ENCODE data around the gene TMEM217. TPM values are rescaled to one million over a fixed set of nuclear protein-coding genes. Genes with fewer than 3 reads are reported as not detected.

Gene TMEM217
- total RNA-seq, 1 donor = 3.3 TPM

DNA sequence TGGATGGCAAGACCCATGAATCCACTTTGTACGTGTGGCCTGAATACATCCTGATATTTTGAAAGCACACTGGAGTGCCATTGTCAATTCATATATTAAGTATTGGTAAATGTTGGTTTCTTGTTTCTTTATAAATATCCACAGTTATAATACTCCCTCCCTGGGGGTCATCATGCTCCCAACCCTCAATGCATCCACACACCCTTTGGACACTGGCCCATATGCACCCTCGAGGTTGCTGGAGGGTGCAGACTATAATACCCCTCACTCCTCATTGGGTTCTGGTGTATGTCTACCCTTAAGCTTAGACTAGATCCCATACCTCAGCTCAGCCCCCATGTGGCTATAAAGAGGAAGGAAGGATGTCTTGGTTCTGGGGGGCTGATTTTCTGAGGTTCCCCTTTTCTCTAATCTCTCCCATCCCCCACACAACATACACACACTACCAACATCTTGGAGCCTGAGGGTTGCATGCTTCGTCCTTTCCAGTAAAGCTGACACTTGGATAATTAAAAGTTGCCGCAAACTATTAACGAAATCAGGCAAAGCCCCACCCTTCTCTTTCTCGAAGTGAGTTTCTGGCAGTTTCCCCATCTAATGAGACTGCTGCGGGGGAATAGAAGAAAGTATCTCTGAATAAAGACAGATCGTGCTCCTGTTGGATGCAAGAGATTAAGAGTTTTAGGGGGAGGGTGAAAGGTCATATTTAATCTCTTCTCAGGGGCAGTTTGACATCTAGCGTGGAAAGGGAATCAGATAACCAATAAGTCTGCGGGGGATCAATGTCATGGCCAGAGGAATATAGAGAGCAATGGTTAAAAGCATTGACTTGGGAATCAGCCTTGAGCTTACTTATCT, 80.6 kb downstream of the TMEM217 start:
- Histone ChIP-seq H3K79me2 (ENCODE audit: insufficient read depth, low read length) (peaks cover 7% of the 10 kb centered on the region), H4K20me1 (ENCODE audit: insufficient read depth, low read length) (peaks cover 20% of the 10 kb centered on the region), H3K4me3 (ENCODE audit: insufficient read depth, low read length) (no peak overlapping the region), H3K36me3 (ENCODE audit: insufficient read depth, low read length) (peaks cover 35% of the 10 kb centered on the region), H3K27me3 (ENCODE audit: insufficient read depth, low read length) (no peaks in the 10 kb centered on the region), H3K27ac (ENCODE audit: low read depth, low read length) (no peak overlapping the region), H3K4me1 (ENCODE audit: insufficient read depth, low read length) (peaks cover 4% of the 10 kb centered on the region), H3K4me2 (ENCODE audit: insufficient read depth, low read length) (no peak overlapping the region), H3K9me3 (ENCODE audit: low read depth, low read length) (no peaks in the 10 kb centered on the region), H2AFZ (ENCODE audit: low read length) (no peak overlapping the region)
- TF ChIP-seq, protein P1, sequence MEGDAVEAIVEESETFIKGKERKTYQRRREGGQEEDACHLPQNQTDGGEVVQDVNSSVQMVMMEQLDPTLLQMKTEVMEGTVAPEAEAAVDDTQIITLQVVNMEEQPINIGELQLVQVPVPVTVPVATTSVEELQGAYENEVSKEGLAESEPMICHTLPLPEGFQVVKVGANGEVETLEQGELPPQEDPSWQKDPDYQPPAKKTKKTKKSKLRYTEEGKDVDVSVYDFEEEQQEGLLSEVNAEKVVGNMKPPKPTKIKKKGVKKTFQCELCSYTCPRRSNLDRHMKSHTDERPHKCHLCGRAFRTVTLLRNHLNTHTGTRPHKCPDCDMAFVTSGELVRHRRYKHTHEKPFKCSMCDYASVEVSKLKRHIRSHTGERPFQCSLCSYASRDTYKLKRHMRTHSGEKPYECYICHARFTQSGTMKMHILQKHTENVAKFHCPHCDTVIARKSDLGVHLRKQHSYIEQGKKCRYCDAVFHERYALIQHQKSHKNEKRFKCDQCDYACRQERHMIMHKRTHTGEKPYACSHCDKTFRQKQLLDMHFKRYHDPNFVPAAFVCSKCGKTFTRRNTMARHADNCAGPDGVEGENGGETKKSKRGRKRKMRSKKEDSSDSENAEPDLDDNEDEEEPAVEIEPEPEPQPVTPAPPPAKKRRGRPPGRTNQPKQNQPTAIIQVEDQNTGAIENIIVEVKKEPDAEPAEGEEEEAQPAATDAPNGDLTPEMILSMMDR (IDR thresholded peaks at IDR 0.05; ENCODE audit: extremely low read depth, low read depth, low read length) = no peak
- DNase-seq (ENCODE audit: insufficient read length, low spot score, missing footprints) = peak; percentile 48

DNA sequence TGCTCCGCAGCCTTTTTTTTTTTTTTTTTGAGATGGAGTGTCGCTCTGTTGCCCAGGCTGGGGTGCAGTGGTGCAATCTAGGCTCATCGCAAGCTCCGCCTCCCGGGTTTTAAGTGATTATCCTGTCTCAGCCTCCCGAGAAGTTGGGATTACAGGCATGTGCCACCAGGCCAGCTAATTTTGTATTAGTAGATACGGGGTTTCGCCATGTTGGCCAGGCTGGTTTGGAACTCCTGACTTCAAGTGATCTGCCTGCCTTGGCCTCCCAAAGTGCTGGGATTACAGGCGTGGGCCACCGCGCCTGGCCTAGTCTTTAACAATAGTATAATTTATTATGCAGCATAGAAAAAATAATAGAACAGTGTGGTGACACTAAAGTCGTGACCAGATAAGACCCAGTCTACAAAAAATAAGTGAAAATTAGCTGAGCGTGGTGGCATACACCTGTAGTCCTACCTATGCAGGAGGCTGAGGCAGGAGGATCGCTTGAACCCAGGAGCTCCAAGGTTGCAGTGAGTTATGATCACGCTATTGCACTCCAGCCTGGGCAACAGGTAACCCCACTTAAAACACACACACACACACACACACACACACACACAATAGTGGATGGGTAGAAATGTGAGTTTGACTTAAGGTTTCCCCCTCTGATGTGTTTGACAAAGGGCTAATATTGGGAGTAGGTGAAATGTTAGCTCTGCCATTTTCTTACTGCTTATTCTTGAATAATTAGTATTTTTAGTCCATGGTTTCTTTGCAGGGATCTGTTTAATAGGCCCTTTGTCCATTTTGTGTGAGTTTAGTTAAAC, 81.5 kb downstream of the TMEM217 start:
- Histone ChIP-seq H3K36me3 (ENCODE audit: insufficient read depth, low read length) (peaks cover 36% of the 10 kb centered on the region), H3K9me3 (ENCODE audit: low read depth, low read length) (no peaks in the 10 kb centered on the region), H3K79me2 (ENCODE audit: insufficient read depth, low read length) (peaks cover 8% of the 10 kb centered on the region), H3K27me3 (ENCODE audit: insufficient read depth, low read length) (no peaks in the 10 kb centered on the region), H2AFZ (ENCODE audit: low read length) (no peak overlapping the region), H3K4me2 (ENCODE audit: insufficient read depth, low read length) (no peak overlapping the region), H4K20me1 (ENCODE audit: insufficient read depth, low read length) (peaks cover 21% of the 10 kb centered on the region), H3K4me1 (ENCODE audit: insufficient read depth, low read length) (peaks cover 8% of the 10 kb centered on the region), H3K4me3 (ENCODE audit: insufficient read depth, low read length) (no peak overlapping the region), H3K27ac (ENCODE audit: low read depth, low read length) (no peak overlapping the region)
- DNase-seq (ENCODE audit: insufficient read length, low spot score, missing footprints) = no peak
- TF ChIP-seq, protein P1 (IDR thresholded peaks at IDR 0.05; ENCODE audit: extremely low read depth, low read depth, low read length) = no peak

DNA sequence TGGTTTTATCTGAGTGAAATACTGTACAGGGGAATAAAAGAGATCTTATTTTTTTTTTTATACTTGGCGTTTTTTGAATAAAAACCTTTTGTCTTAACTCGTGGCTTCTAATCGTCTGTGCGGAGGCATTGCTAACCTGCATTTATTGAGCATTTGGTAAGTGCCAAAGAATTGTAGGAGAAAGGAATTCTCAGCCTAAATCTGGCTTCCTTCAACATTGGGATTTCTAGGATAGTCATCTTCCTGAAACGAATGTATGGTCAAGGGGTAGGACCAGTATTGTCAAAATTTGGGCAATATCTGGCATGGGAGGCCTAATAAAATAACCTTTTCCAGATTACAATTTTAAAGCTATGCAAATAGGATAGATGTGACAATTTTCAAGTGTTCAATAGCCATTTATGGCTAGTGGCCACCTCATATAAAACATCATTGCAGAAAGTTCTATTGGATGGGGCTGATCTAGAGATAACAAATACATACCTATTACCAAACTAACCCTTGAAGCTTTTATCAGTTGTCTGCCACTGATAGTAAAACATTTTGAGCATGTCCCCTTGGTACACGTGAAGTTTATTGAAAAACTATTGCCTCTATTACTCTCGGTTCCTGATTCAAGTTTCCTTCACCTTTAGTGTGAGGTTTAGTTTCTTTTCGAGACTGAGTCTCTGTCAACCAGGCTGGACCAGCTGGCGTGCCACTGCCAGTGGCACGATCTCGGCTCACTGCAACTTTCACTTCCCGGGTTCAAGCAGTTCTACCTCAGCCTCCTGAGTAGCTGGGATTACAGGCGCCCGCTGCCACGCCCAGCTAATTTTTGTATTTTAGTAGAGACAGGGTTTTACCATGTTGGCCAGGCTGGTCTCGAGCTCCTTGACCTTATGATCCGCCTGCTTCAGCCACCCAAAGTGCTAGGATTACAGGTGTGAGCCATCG, 82.3 kb downstream of the TMEM217 start:
- Histone ChIP-seq H3K4me2 (ENCODE audit: insufficient read depth, low read length) (no peak overlapping the region), H4K20me1 (ENCODE audit: insufficient read depth, low read length) (peaks cover 21% of the 10 kb centered on the region), H2AFZ (ENCODE audit: low read length) (no peak overlapping the region), H3K4me1 (ENCODE audit: insufficient read depth, low read length) (peaks cover 14% of the 10 kb centered on the region), H3K79me2 (ENCODE audit: insufficient read depth, low read length) (peaks cover 17% of the 10 kb centered on the region), H3K9me3 (ENCODE audit: low read depth, low read length) (no peaks in the 10 kb centered on the region), H3K4me3 (ENCODE audit: insufficient read depth, low read length) (no peak overlapping the region), H3K36me3 (ENCODE audit: insufficient read depth, low read length) (peaks cover 36% of the 10 kb centered on the region), H3K27me3 (ENCODE audit: insufficient read depth, low read length) (no peaks in the 10 kb centered on the region), H3K27ac (ENCODE audit: low read depth, low read length) (no peak overlapping the region)
- DNase-seq (ENCODE audit: insufficient read length, low spot score, missing footprints) = no peak
- TF ChIP-seq, protein P1 (IDR thresholded peaks at IDR 0.05; ENCODE audit: extremely low read depth, low read depth, low read length) = no peak
